Smooth muscle cell (in vitro differentiated cells): Measurements from ENCODE around the gene RSPH9. TPM values are rescaled to one million over a fixed set of nuclear protein-coding genes. Genes with fewer than 3 reads are reported as not detected.

ENCODE experiments used
- DNase-seq: peaks from one replicate; lab custom pipeline; 2025; ENCODE audit not compliant: unreplicated experiment; lab: John Stamatoyannopoulos, UW
- H2AFZ ChIP-seq: fragments of 200-600 bp; sonication (generic); 2 replicates; pipeline ENCODE4 v1.6.0; 2016; ENCODE audit warnings: antibody characterized with exemption, low read depth, mild to moderate bottlenecking
- H3F3A ChIP-seq: fragments of 200-600 bp; sonication (generic); 2 replicates; pipeline ENCODE4 v1.6.0; 2017; ENCODE audit warnings: antibody characterized with exemption, low read depth
- H3K27ac ChIP-seq: fragments of 200-600 bp; sonication (generic); 2 replicates; pipeline ENCODE4 v1.5.1; 2016; ENCODE audit warnings: low read depth, mild to moderate bottlenecking
- H3K27me3 ChIP-seq: fragments of 200-600 bp; sonication (generic); 2 replicates; pipeline ENCODE4 v1.6.1; 2016; ENCODE audit warnings: low read depth, mild to moderate bottlenecking
- H3K36me3 ChIP-seq: fragments of 200-600 bp; sonication (generic); 2 replicates; pipeline ENCODE4 v1.5.1; 2016; ENCODE audit warnings: low read depth
- H3K4me1 ChIP-seq: fragments of 200-600 bp; sonication (generic); 2 replicates; pipeline ENCODE4 v1.5.1; 2016; ENCODE audit warnings: low read depth
- H3K4me2 ChIP-seq: fragments of 200-600 bp; sonication (generic); 2 replicates; pipeline ENCODE4 v1.6.0; 2016; ENCODE audit warnings: mild to moderate bottlenecking
- H3K4me3 ChIP-seq: fragments of 200-600 bp; sonication (generic); 2 replicates; pipeline ENCODE4 v1.5.1; 2016; ENCODE audit warnings: mild to moderate bottlenecking
- H3K79me2 ChIP-seq: fragments of 200-600 bp; sonication (generic); 2 replicates; pipeline ENCODE4 v1.6.0; 2016; ENCODE audit warnings: low read depth, mild to moderate bottlenecking
- H3K9ac ChIP-seq: fragments of 200-600 bp; sonication (generic); 2 replicates; pipeline ENCODE4 v1.6.0; 2016; ENCODE audit warnings: low read depth
- H3K9me3 ChIP-seq: fragments of 200-600 bp; sonication (generic); replicated peaks from 2 replicates; pipeline ENCODE4 v1.5.1; 2016; ENCODE audit warnings: low read depth
- H4K20me1 ChIP-seq: fragments of 200-600 bp; sonication (generic); 2 replicates; pipeline ENCODE4 v1.6.0; 2016; ENCODE audit warnings: low read depth
- CTCF ChIP-seq: fragments of 200-600 bp; sonication (generic); IDR thresholded peaks from 2 replicates; pipeline ENCODE4 v1.5.1; 2017; ENCODE audit warnings: borderline replicate concordance, mild to moderate bottlenecking, antibody characterized with exemption; ENCODE audit not compliant: insufficient read depth, poor library complexity, severe bottlenecking
- WGBS: methylation state at CpG from one replicate; pipeline ENCODE4 v1.1.7; 2016; ENCODE audit warnings: low lambda C conversion rate; 5-methylcytosine and 5-hydroxymethylcytosine counted together
- polyA plus RNA-seq: library from polyadenylated mRNA; unstranded; fragments of >200 nt; fragmentation: Nextera tagmentation; extraction: Ambion mirVana; gene quantifications from 2 replicates; pipeline ENCODE4 v1.2.1, GENCODE V29; 2016
- total RNA-seq: library from RNA; depleted of rRNA; stranded (reverse); fragments of >200 nt; gene quantifications from 2 replicates; pipeline ENCODE4 v1.2.3, GENCODE V29; 2014

The RSPH9 gene
- total and polyA plus RNA-seq, 2 experiments from 2014 or later, result 1.9 to 2.5 TPM

- DNase-seq, result no peak
- no peak for TF ChIP-seq CTCF
- Histone ChIP-seq H3K9me3 (no peaks in the 10 kb centered on the region), H3K4me1 (peaks cover 4% of the 10 kb centered on the region), H3K79me2 (peaks cover 49% of the 10 kb centered on the region), H3K4me3 (no peak overlapping the region), H3K27ac (no peak overlapping the region), H3K27me3 (no peaks in the 10 kb centered on the region), H3K9ac (no peak overlapping the region), H3K4me2 (no peak overlapping the region), H4K20me1 (peaks cover 74% of the 10 kb centered on the region), H3K36me3 (peaks cover 10% of the 10 kb centered on the region), H2AFZ (no peak overlapping the region), H3F3A (no peaks in the 10 kb centered on the region)
- 86% methylated on average over 5 of the region's 5 CpGs for WGBS
Observed at GRCh38 chr6:43681303-43681702, 36.5 kb downstream of the RSPH9 start.

GRCh38 chr6:43682724-43683429 is 38.0 kb downstream of the RSPH9 start:
- H3K79me2 ChIP-seq, result peaks cover 60% of the 10 kb centered on the region
- H2AFZ ChIP-seq, result no peak overlapping the region
- H4K20me1 ChIP-seq, result peaks cover 72% of the 10 kb centered on the region
- H3K27me3 ChIP-seq, result no peaks in the 10 kb centered on the region
- H3K9me3 ChIP-seq, result no peaks in the 10 kb centered on the region
- no peak for TF ChIP-seq CTCF
- H3K27ac ChIP-seq, result no peak overlapping the region
- no peak for DNase-seq
- no peak overlapping the region for H3K4me2 ChIP-seq
- H3K36me3 ChIP-seq, result peaks cover 8% of the 10 kb centered on the region
- H3K4me3 ChIP-seq, result no peak overlapping the region
- WGBS, result 71% methylated on average over 8 of the region's 8 CpGs
- no peak overlapping the region for H3K9ac ChIP-seq
- peaks cover 9% of the 10 kb centered on the region for H3K4me1 ChIP-seq
- no peaks in the 10 kb centered on the region for H3F3A ChIP-seq

GRCh38 chr6:43683708-43684455 is 39.0 kb downstream of the RSPH9 start:
- Histone ChIP-seq H3K4me1 (peaks cover 13% of the 10 kb centered on the region), H3K36me3 (no peaks in the 10 kb centered on the region), H4K20me1 (peaks cover 72% of the 10 kb centered on the region), H3F3A (no peaks in the 10 kb centered on the region), H3K79me2 (peaks cover 65% of the 10 kb centered on the region), H2AFZ (no peak overlapping the region), H3K9ac (no peak overlapping the region), H3K4me3 (no peak overlapping the region), H3K4me2 (no peak overlapping the region), H3K27me3 (no peaks in the 10 kb centered on the region), H3K27ac (no peak overlapping the region), H3K9me3 (no peaks in the 10 kb centered on the region)
- no peak for TF ChIP-seq CTCF
- DNase-seq, result no peak
- 73% methylated on average over 1 of the region's 1 CpG for WGBS
